NCI-H2029 treated with DMSO at 0.1 percent for 48 hours (cell line): ENCODE measurements around the gene OTUD5.

Source experiments
- DNase-seq: peaks from one replicate; lab custom pipeline; 2025; lab: John Stamatoyannopoulos, UW

Gene OTUD5

DNA sequence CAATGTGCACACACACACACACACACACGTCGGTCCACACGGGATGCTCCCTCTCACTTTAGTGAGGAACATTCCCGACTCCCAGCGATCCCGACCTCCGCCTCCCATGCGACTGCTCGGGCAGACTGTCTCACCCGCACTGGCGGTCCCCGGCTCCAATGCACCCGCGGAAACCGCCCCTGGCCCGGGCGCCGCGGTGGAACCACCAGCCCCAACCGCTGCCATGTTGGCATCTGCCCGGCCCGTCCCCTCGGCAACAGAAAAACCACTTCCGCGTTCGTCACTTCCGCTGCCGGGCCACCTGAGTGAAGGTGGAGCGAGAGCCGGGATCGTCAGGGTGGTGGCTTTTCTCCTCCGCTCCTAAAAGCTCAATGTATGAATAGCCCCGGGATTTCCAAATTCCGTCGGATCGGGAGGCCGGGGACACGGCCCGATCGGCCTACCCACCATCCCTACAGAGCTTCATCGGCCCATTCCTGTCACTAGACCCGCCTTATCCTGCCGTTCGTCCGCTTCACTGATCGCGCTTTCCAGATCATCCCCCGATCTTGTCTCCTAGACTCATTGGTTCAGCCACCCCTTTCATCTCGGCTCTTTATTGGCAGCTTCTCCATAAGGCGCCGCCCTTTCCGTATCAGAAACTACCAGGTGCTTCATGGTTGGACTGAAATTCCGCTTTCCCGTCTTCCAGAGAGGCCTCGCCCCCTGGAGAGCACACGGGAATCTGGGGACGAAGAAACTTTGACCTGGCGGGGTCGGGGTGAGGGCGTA, 45.8 kb downstream of the OTUD5 start, which contains the start of gene SLC35A2:
Gene SLC35A2, minus strand, starts transcription at position 235 of the 771 bp plus-strand sequence. Its CDS starts 10 bp downstream, at position 225.
- peak; percentile 62 for DNase-seq

DNA sequence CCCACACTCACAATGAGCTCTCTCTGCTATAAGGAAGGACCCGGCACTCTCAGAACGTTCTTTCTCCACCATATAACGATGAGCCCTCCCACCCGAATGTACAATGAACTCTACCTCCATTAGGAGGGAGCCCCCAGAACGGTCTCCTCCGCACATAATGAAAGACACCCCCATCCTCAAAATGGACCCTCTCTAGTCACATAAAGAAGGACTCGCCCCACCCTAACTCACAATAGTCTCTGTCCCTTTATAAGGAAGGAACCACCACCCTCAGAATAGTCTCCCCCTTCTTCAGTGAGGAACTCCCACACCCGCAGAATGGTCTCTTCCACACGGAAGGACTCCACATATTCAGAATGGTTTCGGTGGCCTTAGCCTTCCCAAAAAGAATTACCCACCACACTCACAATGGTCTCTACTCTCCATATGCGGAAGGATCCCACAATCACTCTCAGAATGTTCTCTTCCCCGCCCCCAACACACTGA, 46.4 kb downstream of the OTUD5 start:
- DNase-seq = no peak

- no peak for DNase-seq
These were observed 47.6 kb downstream of the OTUD5 start for GRCh38 chrX:48909703-48910294.

- no peak for DNase-seq
These were observed 48.8 kb downstream of the OTUD5 start for GRCh38 chrX:48908600-48908999.

- DNase-seq = no peak
These were observed 52.2 kb downstream of the OTUD5 start for GRCh38 chrX:48905090-48905790.

DNA sequence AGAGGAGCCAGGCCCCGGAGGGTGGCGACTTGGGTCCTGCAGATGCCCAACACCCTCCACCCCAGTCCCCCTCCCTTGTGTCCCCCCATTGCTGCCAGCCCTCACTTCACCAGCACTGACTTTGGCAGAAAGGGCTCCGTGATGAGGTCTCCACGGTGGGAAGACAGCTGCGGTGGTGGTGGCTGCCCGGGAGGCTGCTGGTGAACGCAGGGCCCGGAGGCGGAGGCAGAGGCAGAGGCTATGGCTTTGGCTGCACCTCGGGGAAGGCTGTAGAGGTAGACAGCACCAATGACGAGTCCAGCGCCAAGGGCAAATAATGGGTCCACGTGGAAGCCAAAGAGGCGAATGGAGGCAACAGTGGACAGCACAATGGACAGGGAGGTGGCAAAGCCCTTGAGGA, 52.8 kb downstream of the OTUD5 start:
- DNase-seq = no peak

DNA sequence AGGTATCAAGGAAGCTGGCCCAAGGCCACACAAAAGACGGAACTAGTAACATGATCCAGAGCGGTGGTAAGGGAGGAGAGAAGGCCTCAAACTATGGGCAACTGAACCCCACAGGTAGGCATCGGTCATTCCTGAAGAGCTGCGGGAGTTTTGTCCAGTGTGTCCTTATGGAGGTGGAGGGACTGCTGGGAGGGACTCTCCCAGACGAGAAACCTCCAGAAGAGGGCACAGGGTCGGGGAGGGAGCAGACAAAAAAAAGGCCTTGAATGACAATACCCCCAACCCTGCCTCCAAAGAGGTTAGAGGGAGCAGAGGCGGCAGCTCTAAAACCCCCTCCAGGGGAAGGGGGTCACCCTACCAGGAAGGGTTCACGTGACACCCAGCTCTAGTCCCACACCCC, 53.2 kb downstream of the OTUD5 start:
- DNase-seq = no peak

DNA sequence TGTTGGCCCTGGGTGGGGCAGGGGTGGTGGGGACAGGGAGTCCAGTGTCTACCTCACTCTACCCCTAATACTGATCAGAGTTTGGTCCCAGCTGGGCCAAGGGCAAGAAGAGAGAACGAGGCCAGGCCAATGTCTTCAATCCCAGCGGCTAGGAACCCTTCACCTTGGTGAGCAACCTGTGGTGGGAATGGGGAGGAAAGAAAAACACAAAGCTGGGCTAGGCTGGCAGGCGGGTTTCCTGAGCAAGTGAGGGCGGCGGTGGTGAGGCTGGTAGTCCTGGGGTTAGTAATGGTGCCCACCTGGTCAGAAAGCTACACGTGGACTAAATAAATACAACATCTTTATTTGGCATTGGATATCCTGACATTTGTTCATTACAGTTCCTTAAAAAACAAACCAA, 54.1 kb downstream of the OTUD5 start:
- no peak for DNase-seq

DNA sequence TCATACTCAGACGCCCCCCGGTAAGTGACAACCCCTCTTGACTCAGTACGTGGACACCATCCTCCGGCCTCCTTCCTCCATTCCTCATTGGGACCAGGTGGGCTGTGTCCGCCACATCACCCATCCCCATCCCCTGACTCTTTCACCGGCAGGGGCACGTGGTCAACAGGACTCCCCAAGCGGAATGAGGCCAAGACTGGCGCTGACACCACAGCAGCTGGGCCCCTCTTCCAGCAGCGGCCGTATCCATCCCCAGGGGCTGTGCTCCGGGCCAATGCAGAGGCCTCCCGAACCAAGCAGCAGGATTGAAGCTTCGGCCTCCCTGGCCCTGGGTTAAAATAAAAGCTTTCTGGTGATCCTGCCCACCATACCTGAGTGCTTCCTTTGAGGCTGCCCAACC, 54.6 kb downstream of the OTUD5 start:
- DNase-seq = no peak

DNA sequence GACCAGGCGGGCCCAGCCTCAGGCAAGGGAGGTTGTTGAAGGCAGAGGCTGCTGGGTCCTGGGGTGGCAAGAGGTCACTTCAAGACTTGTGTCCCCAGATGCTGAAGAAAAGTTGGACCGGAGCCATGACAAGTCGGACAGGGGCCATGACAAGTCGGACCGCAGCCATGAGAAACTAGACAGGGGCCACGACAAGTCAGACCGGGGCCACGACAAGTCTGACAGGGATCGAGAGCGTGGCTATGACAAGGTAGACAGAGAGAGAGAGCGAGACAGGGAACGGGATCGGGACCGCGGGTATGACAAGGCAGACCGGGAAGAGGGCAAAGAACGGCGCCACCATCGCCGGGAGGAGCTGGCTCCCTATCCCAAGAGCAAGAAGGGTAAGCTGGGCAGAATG, 55.3 kb downstream of the OTUD5 start:
- DNase-seq = no peak

DNA sequence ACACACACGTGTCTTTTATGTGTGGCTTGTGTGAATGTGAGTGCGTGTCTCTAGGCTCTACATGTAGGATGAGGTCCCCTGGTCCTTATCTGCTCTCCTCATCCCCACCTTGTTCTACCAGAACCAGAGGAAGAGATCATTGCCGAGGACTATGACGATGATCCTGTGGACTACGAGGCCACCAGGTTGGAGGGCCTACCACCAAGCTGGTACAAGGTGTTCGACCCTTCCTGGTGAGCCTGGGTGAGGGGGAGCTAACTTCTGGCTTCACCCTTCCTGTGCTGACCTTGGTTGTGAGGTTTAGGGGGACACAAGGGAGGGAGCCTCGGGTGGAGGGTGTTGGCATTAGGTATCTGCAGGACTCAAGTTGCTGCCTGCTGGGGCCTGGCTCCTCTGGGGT, 56.3 kb downstream of the OTUD5 start:
- no peak for DNase-seq

DNA sequence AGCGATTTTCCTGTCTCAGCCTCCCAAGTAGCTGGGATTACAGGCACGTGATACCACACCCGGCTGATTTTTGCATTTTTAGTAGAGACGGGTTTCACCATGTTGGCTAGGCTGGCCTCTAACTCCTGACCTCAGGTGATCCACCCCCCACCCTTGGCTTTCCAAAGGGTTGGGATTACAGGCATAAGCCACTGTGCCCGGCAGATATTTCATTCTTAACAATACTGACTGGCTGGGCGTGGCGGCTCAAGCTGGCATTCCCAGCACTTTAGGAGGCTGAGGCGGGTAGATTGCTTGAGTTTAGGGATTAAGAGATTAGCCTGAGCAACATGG, 58.4 kb downstream of the OTUD5 start:
- DNase-seq = no peak

DNA sequence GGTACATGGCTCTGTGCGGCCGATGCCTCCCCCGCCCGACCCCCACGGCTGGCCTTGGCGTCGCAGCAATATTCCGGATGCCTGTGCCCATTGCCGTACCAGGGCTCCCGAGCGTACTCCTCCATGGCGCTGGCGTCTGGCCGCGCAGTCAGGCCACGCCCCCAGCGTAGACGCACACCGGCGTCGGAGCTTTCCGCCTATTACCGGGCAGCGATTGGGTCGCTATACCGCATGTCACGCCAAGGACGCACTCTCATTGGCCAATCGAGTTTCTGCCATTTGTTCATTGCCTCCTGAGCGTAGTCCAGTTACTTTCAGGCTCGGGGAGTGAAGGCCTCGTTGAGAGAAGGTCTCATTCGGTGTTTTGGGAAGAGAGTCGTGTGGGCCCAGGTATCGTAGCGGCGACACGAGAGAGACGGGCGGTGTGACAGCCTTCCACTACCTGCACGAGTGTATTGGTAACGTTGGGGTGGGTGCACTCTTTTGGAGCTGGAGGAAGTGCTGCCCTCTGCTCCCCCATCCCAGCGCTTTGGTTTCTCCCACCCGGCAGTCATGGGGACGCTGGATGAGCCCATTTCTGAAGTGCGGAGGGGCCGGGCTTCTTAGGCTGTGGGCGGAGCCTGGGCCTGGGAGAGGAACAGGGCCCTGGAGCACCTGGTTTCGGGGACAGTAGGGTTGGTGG, 59.6 kb downstream of the OTUD5 start, which contains the start of the genes PQBP1 and TIMM17B:
Gene PQBP1, plus strand, starts transcription at position 306 of the 682 bp plus-strand sequence. CDS start 580 bp downstream, outside the sequence.
Gene TIMM17B, minus strand, starts transcription at position 144 of the 682 bp plus-strand sequence. Its CDS starts 19 bp downstream, at position 125.
- peak; percentile 67 for DNase-seq

DNA sequence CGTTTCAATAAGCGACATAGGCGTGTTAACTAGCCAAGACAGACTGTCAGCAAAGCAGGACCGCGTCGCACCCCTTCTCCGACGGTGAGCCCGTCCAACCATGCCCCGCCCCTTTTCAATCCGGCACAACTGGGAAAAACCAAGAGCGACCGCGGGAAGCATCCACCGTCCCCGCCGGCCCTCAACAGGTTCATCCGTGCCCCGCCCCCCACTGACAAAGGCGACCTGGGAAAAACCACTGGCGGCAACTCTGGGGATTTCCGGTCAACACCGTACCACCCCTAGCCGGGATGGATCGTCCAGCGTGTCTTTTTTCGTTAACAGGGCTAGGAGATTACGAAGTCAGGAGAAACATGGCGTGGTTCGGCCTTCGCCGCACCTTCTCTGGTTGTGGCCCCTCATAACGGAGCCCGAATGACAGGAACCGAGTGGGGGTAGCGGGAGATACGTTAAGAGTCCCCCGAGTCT, 60.2 kb downstream of the OTUD5 start:
- peak; percentile 48 for DNase-seq

DNA sequence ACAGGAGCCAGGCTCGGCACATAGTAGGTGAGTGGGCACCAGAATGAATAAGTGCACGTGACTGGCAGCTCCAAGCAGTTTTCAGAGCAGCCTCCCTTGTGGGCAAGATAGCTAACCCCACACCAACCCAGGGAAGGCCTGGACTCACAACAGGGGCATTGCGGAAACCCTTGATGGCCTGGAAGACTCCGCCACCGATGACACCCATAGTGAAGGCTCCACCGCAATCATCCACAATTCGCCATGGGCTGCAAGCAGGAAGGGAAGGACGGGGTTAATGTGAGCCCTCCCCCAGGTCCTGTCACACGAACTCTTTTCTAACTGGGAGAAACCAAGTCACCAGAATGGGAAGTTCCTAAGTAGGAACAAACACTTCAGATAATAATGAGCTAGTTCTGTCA, 60.8 kb downstream of the OTUD5 start:
- DNase-seq = no peak

DNA sequence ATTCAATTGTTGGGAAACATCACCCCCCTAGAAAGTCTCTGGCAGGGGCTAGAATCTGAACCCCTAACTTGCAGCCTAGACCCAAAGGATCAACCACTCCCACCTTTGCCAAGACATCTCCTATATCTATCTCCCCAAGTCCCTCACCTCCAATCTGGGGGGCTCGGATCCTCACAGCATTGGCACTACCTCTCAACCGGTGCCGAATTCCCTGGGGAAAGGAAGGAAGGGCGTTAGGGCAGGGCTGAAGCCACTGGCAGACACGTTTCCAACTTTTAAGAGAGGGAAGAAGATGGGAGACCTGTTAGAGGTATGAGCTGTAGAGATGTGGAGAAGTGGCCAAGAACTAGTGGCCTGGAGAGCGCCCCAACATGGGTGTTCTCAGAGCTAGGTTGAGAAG, 62.5 kb downstream of the OTUD5 start:
- DNase-seq = no peak

- no peak for DNase-seq
These were observed 63.7 kb downstream of the OTUD5 start for GRCh38 chrX:48893556-48894348.

GRCh38 chrX:48892896-48893295, 64.5 kb downstream of the OTUD5 start:
- no peak for DNase-seq

GRCh38 chrX:48891402-48892288, 65.8 kb downstream of the OTUD5 start:
- DNase-seq = peak; percentile 45

DNA sequence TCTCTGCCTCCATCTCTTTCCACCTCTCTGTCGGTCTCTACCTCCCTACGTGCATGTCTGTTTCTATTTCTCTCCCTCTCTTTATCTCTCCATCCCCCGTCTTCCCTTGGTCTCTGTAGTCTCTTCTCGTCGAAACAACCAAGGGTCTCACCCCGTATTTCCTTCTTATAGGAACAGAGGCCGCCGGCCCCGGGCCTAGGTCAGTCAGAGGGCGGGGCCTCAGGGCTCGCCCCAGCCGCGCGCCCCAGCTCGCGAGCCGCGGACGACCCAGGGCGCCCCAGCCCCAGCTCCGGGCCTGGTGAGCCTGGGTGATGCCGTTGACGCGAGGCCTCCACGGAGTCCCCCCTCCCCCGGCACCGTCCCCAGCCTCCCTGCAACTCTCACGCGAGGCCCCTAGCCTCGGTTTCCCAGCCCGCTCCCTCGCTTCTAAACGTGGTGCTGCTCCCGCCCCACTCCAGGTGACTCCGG, 66.4 kb downstream of the OTUD5 start:
- DNase-seq = no peak
